ENCODE results near the gene SCN5A.
A peak's percentile ranks its signal among the peaks of the same experiment; 100 is the strongest.

SCN5A gene

GRCh38 chr3:38542401-38543298 lies 106.8 kb downstream of the SCN5A start:
- no peak for DNase-seq (ENCODE audit: low read depth in 2 of 2)

- no peak for DNase-seq (ENCODE audit: low read depth in 2 of 2)
Observed at GRCh38 chr3:38541806-38542205, 107.7 kb downstream of the SCN5A start.

GRCh38 chr3:38538773-38539353 lies 110.6 kb downstream of the SCN5A start:
- no peak for DNase-seq (ENCODE audit: low read depth in 2 of 2)

- DNase-seq (ENCODE audit: low read depth in 2 of 2), result no peak
Observed at GRCh38 chr3:38536671-38537070, 112.8 kb downstream of the SCN5A start.

DNA sequence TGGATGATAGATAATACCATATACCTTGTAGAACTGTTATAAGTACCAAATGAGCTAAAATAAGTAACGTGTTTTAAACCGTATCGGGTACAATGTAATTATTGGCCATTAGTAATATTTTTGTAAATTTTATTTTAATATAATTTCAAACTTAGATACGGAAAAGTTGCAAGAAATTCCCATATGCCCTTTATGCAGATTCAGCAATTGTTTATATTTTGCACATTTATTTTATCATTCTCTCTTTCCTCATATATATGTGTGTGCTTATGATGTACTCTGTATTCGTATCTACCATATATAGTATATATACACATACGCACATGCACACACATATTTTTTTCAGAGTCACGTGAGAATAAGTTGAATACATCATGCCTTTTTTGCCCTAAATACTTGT lies 114.9 kb downstream of the SCN5A start:
- no peak for DNase-seq (ENCODE audit: low read depth in 2 of 2)

DNA sequence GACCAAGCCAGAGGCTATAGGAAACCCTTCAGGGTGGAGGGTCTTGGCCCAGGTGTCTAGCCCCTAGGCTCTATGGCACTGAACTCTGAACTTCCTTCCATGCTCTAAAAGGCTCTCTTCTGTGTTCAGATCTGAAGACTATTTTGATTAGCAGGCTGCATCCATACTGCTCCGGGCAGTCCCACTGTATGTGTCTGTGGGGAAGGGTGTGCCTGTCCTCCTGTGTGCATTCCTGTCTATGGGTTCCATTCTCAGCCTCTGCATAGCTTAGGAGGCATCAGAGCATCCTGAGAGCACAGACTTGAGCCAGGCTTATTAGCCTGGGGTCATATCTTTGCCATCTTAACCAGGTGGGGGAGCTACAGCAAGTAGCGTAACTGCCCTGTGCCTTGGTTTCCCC lies 115.3 kb downstream of the SCN5A start:
- no peak for DNase-seq (ENCODE audit: low read depth in 2 of 2)

GRCh38 chr3:38533285-38533976 lies 116.1 kb downstream of the SCN5A start:
- DNase-seq (ENCODE audit: low read depth in 2 of 2), result no peak

- DNase-seq (ENCODE audit: low read depth in 2 of 2), result no peak
Observed at GRCh38 chr3:38532529-38532928, 117.0 kb downstream of the SCN5A start.

DNA sequence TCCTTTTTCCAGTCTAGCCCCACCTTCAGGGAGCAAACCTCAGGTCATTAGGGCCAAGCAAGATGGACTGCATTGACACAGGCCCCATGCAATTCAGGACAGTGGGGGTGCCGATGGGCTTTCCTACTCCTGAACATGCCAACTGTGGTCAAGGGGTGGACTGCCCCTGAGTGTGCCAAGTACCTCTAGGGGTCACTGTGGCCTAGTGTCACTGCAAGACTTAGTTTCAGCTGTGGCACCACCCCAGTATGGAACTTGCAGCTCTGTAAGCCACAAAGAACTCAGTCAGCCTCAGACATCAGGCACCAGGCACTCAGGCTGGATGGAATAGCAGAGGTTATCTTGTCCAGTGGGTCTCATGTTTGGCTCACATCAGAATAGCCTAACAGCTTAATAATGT lies 121.0 kb downstream of the SCN5A start:
- DNase-seq (ENCODE audit: low read depth in 2 of 2), result no peak

DNA sequence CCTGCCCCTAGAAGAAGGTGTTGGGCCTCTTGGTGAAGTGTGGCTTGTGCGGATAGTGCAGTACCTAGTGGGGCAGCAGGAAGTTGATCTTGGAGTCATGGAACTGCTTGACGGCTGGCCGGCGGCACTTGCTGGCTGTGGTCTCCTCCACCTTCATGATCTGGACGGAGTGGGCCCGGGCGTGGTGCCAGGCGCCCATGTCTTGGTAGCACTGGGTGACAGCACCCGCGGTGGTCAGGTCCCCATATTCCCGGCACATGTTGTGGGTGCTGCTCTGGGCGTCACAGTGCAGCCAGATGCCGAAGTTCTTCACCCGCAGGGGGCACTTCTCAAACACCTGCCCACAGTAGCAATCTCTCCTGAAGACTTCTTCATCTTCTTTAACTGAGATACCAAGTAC lies 122.7 kb downstream of the SCN5A start:
- DNase-seq (ENCODE audit: low read depth in 2 of 2), result no peak

GRCh38 chr3:38524141-38524739 lies 125.2 kb downstream of the SCN5A start:
- no peak for DNase-seq (ENCODE audit: low read depth in 2 of 2)

GRCh38 chr3:38522002-38522401 lies 127.5 kb downstream of the SCN5A start:
- no peak for DNase-seq (ENCODE audit: low read depth in 2 of 2)

DNA sequence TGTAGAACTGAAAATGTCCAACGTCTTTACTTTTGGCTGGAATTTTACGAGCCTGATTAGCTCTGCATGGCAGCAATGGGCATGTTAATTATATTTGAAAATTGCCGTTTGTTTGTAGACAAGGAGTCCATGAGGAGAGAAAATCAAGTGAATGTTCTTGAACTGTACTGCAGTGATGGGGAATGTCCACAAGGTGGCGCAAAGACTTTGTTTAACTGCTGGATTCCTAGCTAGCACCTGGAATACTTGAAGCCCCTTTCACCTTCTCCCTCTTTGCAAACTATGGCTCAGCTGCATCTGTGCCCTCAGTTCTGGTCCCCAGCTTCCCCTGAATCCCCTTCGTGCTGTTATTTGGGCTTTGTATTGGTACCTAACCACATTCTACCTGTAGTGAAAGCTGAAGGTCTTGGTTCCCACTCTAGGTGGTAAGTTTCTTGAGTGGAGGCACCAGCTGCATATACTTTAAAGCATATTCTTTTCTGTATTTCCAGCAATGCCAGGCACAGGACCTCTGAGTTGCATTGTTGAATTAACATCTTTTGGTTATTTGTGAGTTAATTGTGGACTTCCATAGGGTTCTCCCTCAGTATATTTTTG lies 128.0 kb downstream of the SCN5A start:
- DNase-seq (ENCODE audit: low read depth in 2 of 2), result peak; percentile 13 to 23

GRCh38 chr3:38519651-38520050 lies 129.8 kb downstream of the SCN5A start:
- DNase-seq (ENCODE audit: low read depth in 2 of 2), result no peak

- DNase-seq (ENCODE audit: low read depth in 2 of 2), result no peak
Observed at GRCh38 chr3:38519000-38519399, 130.5 kb downstream of the SCN5A start.

- no peak for DNase-seq (ENCODE audit: low read depth in 2 of 2)
Observed at GRCh38 chr3:38516669-38517068, 132.8 kb downstream of the SCN5A start.

DNA sequence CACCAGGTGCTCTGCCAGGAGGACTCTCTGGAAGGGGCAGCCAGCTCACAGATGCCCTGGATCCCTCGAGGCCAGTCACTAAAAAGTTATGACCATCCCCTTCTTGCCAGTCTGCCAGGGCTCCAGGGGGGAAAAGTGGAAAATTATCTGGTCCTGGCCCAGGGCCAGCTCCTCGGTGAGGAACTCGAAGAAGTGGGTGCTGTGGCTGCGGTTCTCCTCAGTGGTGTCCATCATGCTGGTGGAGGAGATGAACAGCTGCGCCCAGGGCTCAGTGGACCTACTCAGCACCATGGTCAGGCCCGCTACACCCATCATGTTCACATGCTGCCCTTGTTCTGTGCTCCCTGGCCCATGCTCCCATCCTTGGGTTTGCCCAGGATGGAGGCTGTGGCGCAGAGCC lies 134.1 kb downstream of the SCN5A start:
- no peak for DNase-seq (ENCODE audit: low read depth in 2 of 2)

DNA sequence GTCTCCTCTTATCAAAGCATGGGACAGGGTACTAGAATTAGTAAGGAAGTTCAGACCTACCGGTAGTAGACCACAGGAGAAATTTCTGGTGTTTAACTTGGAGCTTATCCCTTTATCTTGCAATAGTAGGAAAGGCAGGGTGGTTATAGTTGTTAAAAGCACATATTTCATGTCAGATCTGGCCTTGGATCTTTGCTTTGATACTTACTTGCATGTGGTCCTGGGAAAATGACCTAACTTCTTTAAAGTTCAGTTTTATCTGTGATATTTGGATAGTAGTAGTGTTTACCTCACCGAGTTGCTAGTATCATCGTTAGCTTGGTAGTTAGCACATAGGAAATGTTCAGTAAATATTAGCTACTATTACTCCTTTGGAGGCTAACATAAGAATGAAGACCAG lies 137.9 kb downstream of the SCN5A start:
- DNase-seq (ENCODE audit: low read depth in 2 of 2), result no peak

- DNase-seq (ENCODE audit: low read depth in 2 of 2), result no peak
Observed at GRCh38 chr3:38510631-38511030, 138.9 kb downstream of the SCN5A start.

- DNase-seq (ENCODE audit: low read depth in 2 of 2), result no peak
Observed at GRCh38 chr3:38509732-38510131, 139.8 kb downstream of the SCN5A start.

DNA sequence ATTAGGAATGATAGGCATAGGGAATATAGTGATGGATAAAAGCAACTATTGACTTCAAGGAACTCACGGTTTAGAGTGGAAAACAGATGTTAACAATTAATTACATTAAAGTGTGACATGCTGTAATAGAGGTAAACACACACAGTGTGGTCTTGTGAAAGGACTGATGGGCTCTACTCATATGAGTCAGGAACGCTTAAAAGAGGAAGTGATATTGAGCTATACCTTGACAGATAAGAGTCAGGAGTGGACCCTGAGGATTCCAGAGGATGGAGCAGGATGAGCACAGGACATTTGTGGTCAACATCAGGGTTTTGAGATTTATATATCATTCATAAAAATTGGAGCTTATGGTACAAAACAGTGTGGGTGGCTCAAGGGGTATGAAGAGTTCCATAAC lies 142.4 kb downstream of the SCN5A start:
- DNase-seq (ENCODE audit: low read depth in 2 of 2), result no peak

All from stimulated activated CD8-positive, alpha-beta memory T cell treated with anti-CD3 and anti-CD28 coated beads, Interleukin-15, amount 100 ng/mL, for 48 hours (primary cell).